CD4-positive, alpha-beta T cell (primary cell): ENCODE results near the gene TLR7. TPM values are rescaled to one million over a fixed set of nuclear protein-coding genes. Genes with fewer than 3 reads are reported as not detected.

ENCODE experiments used
- ATAC-seq: fragments of 200-7000 bp; cut with Tn5 transposase; one replicate; pipeline ENCODE4 v1.10.0; 2022; ENCODE audit warnings: mild to moderate bottlenecking; ENCODE audit not compliant: poor library complexity
- CTCF ChIA-PET: fragments of 350-600 bp; sonication (Branson Sonifier 250); formaldehyde crosslinking; loops from one replicate; lab custom pipeline; 2021; ENCODE audit warnings: antibody characterized with exemption, inconsistent platforms; lab: Charles Lee
- POLR2A ChIA-PET: fragments of 350-600 bp; sonication (Branson Sonifier 250); formaldehyde crosslinking; loops from one replicate; lab custom pipeline; 2021; ENCODE audit warnings: antibody characterized with exemption, inconsistent platforms; lab: Charles Lee
- DNase-seq, 14 experiments: peaks; one replicate each; pipeline ENCODE4 v3.0.0-alpha.2; 2013 to 2020; ENCODE audit warnings: mixed read lengths in 2 of 14
- H3K27ac ChIP-seq, 2 donors: one replicate each; pipeline versions ENCODE4 v1.5.1 to v1.7.0; 2013; ENCODE audit warnings: low read length in 2 of 2, low read depth in 1 of 2, mild to moderate bottlenecking in 1 of 2
- H3K27me3 ChIP-seq, 2 experiments: 1 replicate in 1 of 2; 2 replicates in 1 of 2; pipeline versions ENCODE4 v1.6.1 to v1.7.0; 2013; ENCODE audit warnings: low read length in 2 of 2, control low read depth in 1 of 2, mild to moderate bottlenecking in 1 of 2, moderate library complexity in 1 of 2; ENCODE audit not compliant: insufficient read depth in 2 of 2, control insufficient read depth in 1 of 2
- H3K36me3 ChIP-seq: one replicate; pipeline ENCODE4 v1.6.1; 2013; ENCODE audit warnings: low read length, control low read depth; ENCODE audit not compliant: insufficient read depth
- H3K4me1 ChIP-seq: one replicate; pipeline ENCODE4 v1.6.1; 2013; ENCODE audit warnings: low read length, control low read depth; ENCODE audit not compliant: insufficient read depth
- H3K4me3 ChIP-seq: one replicate; pipeline ENCODE4 v1.5.1; 2013; ENCODE audit warnings: mild to moderate bottlenecking, low read length, moderate library complexity
- H3K9me3 ChIP-seq, 2 experiments: 1 replicate in 1 of 2; 2 replicates in 1 of 2; pipeline versions ENCODE4 v1.6.1 to v1.7.0; 2013; ENCODE audit warnings: low read length in 2 of 2, mild to moderate bottlenecking in 2 of 2, control low read depth in 1 of 2, moderate library complexity in 1 of 2; ENCODE audit not compliant: control insufficient read depth in 1 of 2, insufficient read depth in 1 of 2
- H3K27ac Mint-ChIP-seq: one replicate; pipeline ENCODE4 v1.8.0; 2020; ENCODE audit warnings: mixed read lengths
- H3K27me3 Mint-ChIP-seq: one replicate; pipeline ENCODE4 v1.8.0; 2021; ENCODE audit warnings: mixed read lengths
- H3K36me3 Mint-ChIP-seq: one replicate; pipeline ENCODE4 v1.8.0; 2021; ENCODE audit warnings: low read depth, mixed read lengths
- H3K4me1 Mint-ChIP-seq: one replicate; pipeline ENCODE4 v1.8.0; 2021; ENCODE audit warnings: low read depth, mixed read lengths
- H3K4me3 Mint-ChIP-seq: one replicate; pipeline ENCODE4 v1.8.0; 2020; ENCODE audit warnings: mild to moderate bottlenecking, mixed read lengths
- H3K9me3 Mint-ChIP-seq: one replicate; pipeline ENCODE4 v1.8.0; 2020; ENCODE audit warnings: mixed read lengths
- intact Hi-C, 2 experiments: fragments of 100-400 bp; cut with DNase I in 1 of 2; cut with micrococcal nuclease in 1 of 2; formaldehyde crosslinking; loops; one replicate each; pipeline versions ENCODE4 v1.15.1 to v1.9.0; 2023 to 2025; cut with DNase I, micrococcal nuclease
- total RNA-seq, 174 experiments: library from RNA in 2 of 174; stranded (reverse) in 2 of 174; gene quantifications; one replicate each; pipeline ENCODE4 v1.2.3 and lab custom pipeline; 2021 to 2026
- TF ChIP-seq, protein P1 (sequence below): fragments of 200-600 bp; IDR thresholded peaks from one replicate; pipeline ENCODE4 v1.8.0; 2022; ENCODE audit warnings: antibody characterized with exemption, mild to moderate bottlenecking

Gene TLR7
- total RNA-seq, 2 experiments from 2014 or later: 0.06 TPM; not detected in 1

DNA sequence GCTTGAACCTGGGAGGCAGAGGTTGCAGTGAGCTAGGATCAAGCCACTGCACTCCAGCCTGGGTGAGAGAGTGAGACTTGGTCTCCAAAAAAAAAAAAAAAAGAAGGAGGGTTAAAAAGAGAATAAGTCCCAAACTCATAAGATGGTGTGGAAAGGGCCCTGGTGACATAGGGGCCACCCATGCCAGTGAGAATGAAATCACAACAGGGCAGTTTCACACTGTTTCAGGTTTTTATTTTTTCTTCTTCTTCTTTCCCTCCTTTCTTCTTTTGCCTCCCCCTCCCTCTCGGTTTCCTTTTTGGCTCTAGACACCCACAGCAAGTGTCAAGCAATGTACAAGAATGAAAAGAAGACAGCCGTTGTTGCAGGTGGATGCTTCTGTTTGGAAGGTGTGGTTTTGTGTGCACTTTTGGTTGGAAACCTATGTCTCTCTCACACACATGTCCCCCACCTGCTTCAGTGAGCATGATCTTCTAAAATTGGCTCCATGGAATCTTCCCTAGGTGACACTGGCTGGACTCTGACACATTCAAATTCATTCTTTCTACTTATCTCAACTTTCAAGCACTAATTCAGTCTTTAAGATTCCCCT lies 25.1 kb downstream of the TLR7 start:
- Histone ChIP-seq H3K4me1 (peaks cover 4% of the 10 kb centered on the region), H3K9me3 (no peaks in the 10 kb centered on the region), H3K4me3 (no peak overlapping the region), H3K27ac (no peak overlapping the region), H3K27me3 (no peaks in the 10 kb centered on the region), H3K36me3 (no peaks in the 10 kb centered on the region)
- DNase-seq (no peak), ATAC-seq (no peak)
- H3K4me3 Mint-ChIP-seq: no peak overlapping the region
- H3K36me3 Mint-ChIP-seq: no peaks in the 10 kb centered on the region
- H3K27me3 Mint-ChIP-seq: no peaks in the 10 kb centered on the region
- peak overlapping the region; percentile 6 for H3K27ac Mint-ChIP-seq
- intact Hi-C loops: loop anchor here in 1 of 2 experiments (2.0 kb wide), 1 partner anchor 77 kb away; no protein-coding TSS in a partner anchor
- POLR2A ChIA-PET: no interaction called here
- H3K9me3 Mint-ChIP-seq: no peaks in the 10 kb centered on the region
- CTCF ChIA-PET: no interaction called here
- TF ChIP-seq, protein P1, sequence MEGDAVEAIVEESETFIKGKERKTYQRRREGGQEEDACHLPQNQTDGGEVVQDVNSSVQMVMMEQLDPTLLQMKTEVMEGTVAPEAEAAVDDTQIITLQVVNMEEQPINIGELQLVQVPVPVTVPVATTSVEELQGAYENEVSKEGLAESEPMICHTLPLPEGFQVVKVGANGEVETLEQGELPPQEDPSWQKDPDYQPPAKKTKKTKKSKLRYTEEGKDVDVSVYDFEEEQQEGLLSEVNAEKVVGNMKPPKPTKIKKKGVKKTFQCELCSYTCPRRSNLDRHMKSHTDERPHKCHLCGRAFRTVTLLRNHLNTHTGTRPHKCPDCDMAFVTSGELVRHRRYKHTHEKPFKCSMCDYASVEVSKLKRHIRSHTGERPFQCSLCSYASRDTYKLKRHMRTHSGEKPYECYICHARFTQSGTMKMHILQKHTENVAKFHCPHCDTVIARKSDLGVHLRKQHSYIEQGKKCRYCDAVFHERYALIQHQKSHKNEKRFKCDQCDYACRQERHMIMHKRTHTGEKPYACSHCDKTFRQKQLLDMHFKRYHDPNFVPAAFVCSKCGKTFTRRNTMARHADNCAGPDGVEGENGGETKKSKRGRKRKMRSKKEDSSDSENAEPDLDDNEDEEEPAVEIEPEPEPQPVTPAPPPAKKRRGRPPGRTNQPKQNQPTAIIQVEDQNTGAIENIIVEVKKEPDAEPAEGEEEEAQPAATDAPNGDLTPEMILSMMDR: no peak
- H3K4me1 Mint-ChIP-seq: peaks cover 36% of the 10 kb centered on the region

DNA sequence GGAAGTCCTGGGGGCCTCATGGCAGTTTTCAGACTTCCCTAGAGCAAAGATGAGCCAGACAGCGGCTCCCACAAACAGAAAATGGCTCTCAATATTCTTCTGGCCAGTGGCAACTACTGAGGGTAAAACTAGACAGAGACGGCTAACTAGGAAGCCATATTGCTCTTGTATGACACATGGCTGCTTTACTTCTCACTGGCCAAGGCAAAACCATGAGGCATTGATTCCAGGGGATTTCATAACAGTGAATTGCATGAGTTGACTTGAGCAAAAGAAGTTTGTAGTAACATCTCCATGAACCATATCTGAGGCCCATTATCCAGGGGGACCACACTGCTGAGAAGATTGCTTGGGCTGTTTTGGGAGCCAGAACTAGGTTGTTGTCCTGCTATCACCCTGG lies 25.8 kb downstream of the TLR7 start:
- Mint-ChIP-seq H3K36me3 (no peaks in the 10 kb centered on the region), H3K27ac (no peak overlapping the region), H3K4me3 (no peak overlapping the region), H3K27me3 (no peaks in the 10 kb centered on the region), H3K4me1 (peaks cover 36% of the 10 kb centered on the region), H3K9me3 (no peaks in the 10 kb centered on the region)
- ChIA-PET CTCF (no interaction called here), POLR2A (no interaction called here)
- H3K36me3 ChIP-seq: no peaks in the 10 kb centered on the region
- peaks cover 4% of the 10 kb centered on the region for H3K4me1 ChIP-seq
- no peak for ATAC-seq
- intact Hi-C loops: loop anchor here in 1 of 2 experiments (2.0 kb wide), 1 partner anchor 78 kb away; no protein-coding TSS in a partner anchor
- TF ChIP-seq, protein P1: no peak
- no peak for DNase-seq
- H3K9me3 ChIP-seq: no peaks in the 10 kb centered on the region
- no peaks in the 10 kb centered on the region for H3K27me3 ChIP-seq
- no peak overlapping the region for H3K4me3 ChIP-seq
- H3K27ac ChIP-seq: no peak overlapping the region

DNA sequence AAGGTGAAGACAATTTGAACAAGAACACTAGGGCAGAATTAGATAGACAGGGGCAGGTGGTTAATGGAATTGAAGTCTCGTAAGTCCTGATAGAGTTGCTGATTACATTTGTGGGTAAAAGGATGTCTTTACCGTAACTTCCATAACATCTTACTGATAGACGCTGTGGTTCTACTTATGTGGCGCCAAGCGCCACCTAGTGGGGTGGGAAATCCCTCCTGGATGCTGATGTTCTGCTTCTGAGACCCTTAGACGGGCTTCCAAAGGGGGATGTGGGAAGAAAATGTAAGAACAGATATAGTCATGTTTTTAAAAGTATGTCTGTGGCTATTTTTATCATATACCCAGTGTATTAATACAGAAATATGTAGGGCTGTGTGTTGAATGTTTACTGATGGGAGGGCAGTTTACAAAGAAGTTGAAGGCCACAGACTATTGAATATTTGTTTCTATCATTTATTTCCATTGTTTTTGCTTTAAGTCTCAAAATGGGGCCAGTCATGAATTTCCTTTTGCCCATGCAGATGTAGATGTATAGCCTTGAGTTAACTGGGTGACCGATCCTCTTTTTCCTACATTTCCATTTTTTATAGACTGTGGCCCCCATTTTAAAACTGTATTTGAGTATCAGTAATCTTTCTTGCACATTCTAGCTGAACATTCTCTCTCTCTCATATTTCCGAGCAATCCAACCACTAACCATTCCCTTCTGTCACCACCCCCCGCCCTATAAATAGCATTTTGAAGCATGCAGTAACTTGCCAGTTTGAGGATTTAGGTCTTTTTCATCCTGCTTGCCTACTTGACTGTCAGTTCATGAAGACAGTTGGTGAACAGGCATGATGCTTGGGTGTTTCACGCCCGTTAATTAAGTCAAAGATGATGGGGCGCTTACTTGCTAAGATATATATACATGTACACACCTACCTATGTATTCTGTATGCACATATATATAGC lies 27.5 kb downstream of the TLR7 start:
- H3K4me1 Mint-ChIP-seq: peaks cover 35% of the 10 kb centered on the region
- no peak overlapping the region for H3K27ac Mint-ChIP-seq
- Histone ChIP-seq H3K36me3 (no peaks in the 10 kb centered on the region), H3K27me3 (no peaks in the 10 kb centered on the region), H3K4me3 (no peak overlapping the region), H3K27ac (no peak overlapping the region), H3K9me3 (no peaks in the 10 kb centered on the region), H3K4me1 (peaks cover 4% of the 10 kb centered on the region)
- no peaks in the 10 kb centered on the region for H3K9me3 Mint-ChIP-seq
- H3K27me3 Mint-ChIP-seq: no peaks in the 10 kb centered on the region
- TF ChIP-seq, protein P1: peak; percentile 63
- no peak overlapping the region for H3K4me3 Mint-ChIP-seq
- ChIA-PET CTCF (no interaction called here), POLR2A (interaction anchor here (1.2 kb wide), 1 partner anchor 80 kb away, joined by 5 read pairs; no protein-coding TSS in a partner anchor)
- ATAC-seq (peak; percentile 65), DNase-seq (peak; percentile 4 to 66 (median 38))
- intact Hi-C loops: loop anchor here in 1 of 2 experiments (1.0 kb wide), 1 partner anchor 80 kb away; no protein-coding TSS in a partner anchor
- H3K36me3 Mint-ChIP-seq: no peaks in the 10 kb centered on the region
